Activated CD8-positive, alpha-beta T cell treated with anti-CD3 and anti-CD28 coated beads, Interleukin-2, amount 10 ng/mL, durations not matched to agents 7 days and 5 days (primary cell): ENCODE results near the gene SNRPB2. TPM values are rescaled to one million over a fixed set of nuclear protein-coding genes. Genes with fewer than 3 reads are reported as not detected.

Source experiments
- ATAC-seq: fragments of 150-1000 bp; cut with Tn5 transposase; one replicate; pipeline ENCODE4 v1.10.0; 2021; ENCODE audit warnings: moderate library complexity
- CTCF ChIA-PET: fragments of 350-600 bp; sonication (Branson Sonifier 250); formaldehyde crosslinking; loops from one replicate; lab custom pipeline; 2021; ENCODE audit warnings: antibody characterized with exemption; lab: Charles Lee
- POLR2A ChIA-PET: fragments of 350-600 bp; sonication (Branson Sonifier 250); formaldehyde crosslinking; loops from one replicate; lab custom pipeline; 2021; ENCODE audit warnings: antibody characterized with exemption; lab: Charles Lee
- DNase-seq: peaks from one replicate; pipeline ENCODE4 v3.0.0-alpha.2; 2020
- H3K27ac Mint-ChIP-seq: one replicate; pipeline ENCODE4 v1.8.0; 2021; ENCODE audit warnings: mild to moderate bottlenecking, mixed read lengths
- H3K27me3 Mint-ChIP-seq: one replicate; pipeline ENCODE4 v1.8.0; 2021; ENCODE audit warnings: low read depth, mixed read lengths
- H3K36me3 Mint-ChIP-seq: one replicate; pipeline ENCODE4 v1.8.0; 2021; ENCODE audit warnings: low read depth, mixed read lengths
- H3K4me1 Mint-ChIP-seq: one replicate; pipeline ENCODE4 v1.8.0; 2021; ENCODE audit warnings: low read depth, mixed read lengths
- H3K4me3 Mint-ChIP-seq: one replicate; pipeline ENCODE4 v1.8.0; 2021; ENCODE audit warnings: mild to moderate bottlenecking, mixed read lengths
- H3K9me3 Mint-ChIP-seq: one replicate; pipeline ENCODE4 v1.8.0; 2022; ENCODE audit warnings: mixed read lengths; ENCODE audit not compliant: insufficient read depth
- total RNA-seq, 2 experiments: library from RNA; stranded (reverse); gene quantifications; one replicate each; pipeline ENCODE4 v1.2.3, GENCODE V29; 2021

Gene SNRPB2
- total RNA-seq, 2 experiments from 2014 or later = 91.2 to 100 TPM

DNA sequence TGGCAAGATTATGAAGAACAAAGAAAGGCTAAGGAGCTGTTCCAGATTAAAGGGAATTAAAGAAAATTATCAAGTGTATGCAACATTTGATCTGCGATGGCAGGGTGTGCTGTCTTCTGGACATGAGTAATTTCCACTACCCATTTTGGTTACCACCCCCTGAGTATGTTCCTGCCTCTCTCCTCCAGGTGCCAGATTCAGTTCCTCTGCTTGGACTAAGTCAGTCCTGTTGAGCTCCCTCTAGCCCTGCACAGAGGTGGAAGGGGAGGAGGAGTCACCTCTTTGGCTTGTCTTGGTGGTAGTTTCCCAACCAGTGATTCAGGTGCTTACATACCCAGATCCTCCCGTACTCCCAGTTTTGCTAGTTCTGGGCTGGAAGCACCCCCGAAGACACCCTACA is 22.2 kb upstream of the SNRPB2 start:
- peaks cover 12% of the 10 kb centered on the region for H3K9me3 Mint-ChIP-seq
- DNase-seq (no peak), ATAC-seq (no peak)
- no peak overlapping the region for H3K4me3 Mint-ChIP-seq
- peaks cover 15% of the 10 kb centered on the region for H3K36me3 Mint-ChIP-seq
- H3K4me1 Mint-ChIP-seq = peaks cover 34% of the 10 kb centered on the region
- POLR2A ChIA-PET = no interaction called here
- peaks cover 30% of the 10 kb centered on the region for H3K27me3 Mint-ChIP-seq
- no peak overlapping the region for H3K27ac Mint-ChIP-seq
- CTCF ChIA-PET = no interaction called here

GRCh38 chr20:16708602-16709001 is 21.2 kb upstream of the SNRPB2 start:
- Mint-ChIP-seq H3K4me1 (peaks cover 34% of the 10 kb centered on the region), H3K27ac (no peak overlapping the region), H3K27me3 (peaks cover 38% of the 10 kb centered on the region), H3K36me3 (peaks cover 15% of the 10 kb centered on the region), H3K4me3 (peak overlapping the region; percentile 42), H3K9me3 (peaks cover 12% of the 10 kb centered on the region)
- DNase-seq (no peak), ATAC-seq (peak; percentile 32)
- CTCF ChIA-PET = interaction anchor here (1.4 to 1.5 kb wide), 2 partner anchors 11 to 15 kb away, joined by 3 read pairs; no protein-coding TSS in a partner anchor
- POLR2A ChIA-PET = no interaction called here

GRCh38 chr20:16709017-16709416 is 20.8 kb upstream of the SNRPB2 start:
- H3K36me3 Mint-ChIP-seq = peaks cover 15% of the 10 kb centered on the region
- H3K4me1 Mint-ChIP-seq = peaks cover 34% of the 10 kb centered on the region
- POLR2A ChIA-PET = no interaction called here
- CTCF ChIA-PET = interaction anchor here (1.4 to 1.5 kb wide), 2 partner anchors 11 to 14 kb away, joined by 3 read pairs; no protein-coding TSS in a partner anchor
- peaks cover 41% of the 10 kb centered on the region for H3K27me3 Mint-ChIP-seq
- DNase-seq = peak; percentile 73
- H3K27ac Mint-ChIP-seq = peak overlapping the region; percentile 69
- ATAC-seq = peak; percentile 97
- peaks cover 12% of the 10 kb centered on the region for H3K9me3 Mint-ChIP-seq
- H3K4me3 Mint-ChIP-seq = peak overlapping the region; percentile 42

DNA sequence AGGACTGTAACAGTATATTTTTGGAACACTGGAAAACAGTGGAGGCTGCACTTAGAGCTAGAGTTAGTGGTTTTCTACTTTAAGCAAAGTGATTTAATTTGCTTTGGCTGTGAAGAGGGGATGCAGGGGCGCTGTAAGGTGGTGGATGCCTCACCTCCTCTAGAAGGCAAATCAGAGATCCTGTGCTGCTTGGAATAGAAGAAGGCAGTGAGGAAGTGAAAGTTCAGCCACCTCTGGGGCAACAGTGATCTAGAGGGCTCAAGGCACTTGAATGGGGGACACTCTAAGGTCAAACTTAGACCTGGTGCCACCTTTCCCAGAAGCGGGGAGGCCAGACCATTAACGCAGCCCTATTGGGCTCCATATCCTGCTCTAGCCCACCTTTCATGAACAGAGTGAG is 19.0 kb upstream of the SNRPB2 start:
- ChIA-PET CTCF (no interaction called here), POLR2A (no interaction called here)
- peaks cover 43% of the 10 kb centered on the region for H3K27me3 Mint-ChIP-seq
- H3K36me3 Mint-ChIP-seq = peaks cover 11% of the 10 kb centered on the region
- DNase-seq (no peak), ATAC-seq (no peak)
- H3K27ac Mint-ChIP-seq = no peak overlapping the region
- H3K4me1 Mint-ChIP-seq = peaks cover 34% of the 10 kb centered on the region
- H3K9me3 Mint-ChIP-seq = peaks cover 12% of the 10 kb centered on the region
- no peak overlapping the region for H3K4me3 Mint-ChIP-seq

- ATAC-seq = no peak
- peaks cover 6% of the 10 kb centered on the region for H3K9me3 Mint-ChIP-seq
- ChIA-PET CTCF (no interaction called here), POLR2A (no interaction called here)
- H3K27ac Mint-ChIP-seq = no peak overlapping the region
- H3K27me3 Mint-ChIP-seq = peaks cover 46% of the 10 kb centered on the region
- H3K4me3 Mint-ChIP-seq = no peak overlapping the region
- no peak for DNase-seq
- H3K4me1 Mint-ChIP-seq = peaks cover 34% of the 10 kb centered on the region
- peaks cover 7% of the 10 kb centered on the region for H3K36me3 Mint-ChIP-seq
Observed at GRCh38 chr20:16711661-16712258, 18.1 kb upstream of the SNRPB2 start.

GRCh38 chr20:16712511-16712947 is 17.3 kb upstream of the SNRPB2 start:
- Mint-ChIP-seq H3K36me3 (peaks cover 7% of the 10 kb centered on the region), H3K27ac (no peak overlapping the region), H3K4me1 (peaks cover 34% of the 10 kb centered on the region), H3K9me3 (peaks cover 5% of the 10 kb centered on the region), H3K4me3 (no peak overlapping the region), H3K27me3 (peaks cover 47% of the 10 kb centered on the region)
- ATAC-seq (no peak), DNase-seq (no peak)
- ChIA-PET POLR2A (no interaction called here), CTCF (no interaction called here)

GRCh38 chr20:16713066-16713465 is 16.8 kb upstream of the SNRPB2 start:
- no peak overlapping the region for H3K4me3 Mint-ChIP-seq
- H3K36me3 Mint-ChIP-seq = peaks cover 6% of the 10 kb centered on the region
- no peak overlapping the region for H3K27ac Mint-ChIP-seq
- CTCF ChIA-PET = interaction anchor here (1.5 to 2.0 kb wide), 2 partner anchors 10 to 48 kb away, joined by 3 to 6 read pairs; no protein-coding TSS in a partner anchor
- ATAC-seq = no peak
- H3K9me3 Mint-ChIP-seq = peaks cover under 1% of the 10 kb centered on the region
- peaks cover 29% of the 10 kb centered on the region for H3K4me1 Mint-ChIP-seq
- DNase-seq = no peak
- POLR2A ChIA-PET = no interaction called here
- peaks cover 44% of the 10 kb centered on the region for H3K27me3 Mint-ChIP-seq

DNA sequence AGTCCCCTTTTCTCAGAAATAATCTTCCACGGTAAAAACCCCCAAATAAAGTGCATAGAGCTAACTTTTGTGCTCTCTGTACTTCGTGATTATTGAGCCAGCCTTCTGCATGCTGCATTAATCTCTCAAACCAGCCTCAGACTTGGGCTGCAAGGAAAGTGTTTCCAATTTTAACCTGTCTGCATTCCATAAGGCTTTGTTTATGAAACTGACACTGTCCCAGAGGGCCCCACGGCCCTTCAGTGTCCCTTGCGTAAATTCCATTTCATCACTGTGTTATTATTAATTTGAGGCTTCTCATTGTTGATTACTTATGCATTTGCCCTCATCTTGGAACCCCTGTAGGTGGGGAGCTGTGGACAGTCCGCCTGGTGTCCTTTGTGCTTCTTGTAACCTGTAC is 15.6 kb upstream of the SNRPB2 start:
- Mint-ChIP-seq H3K27ac (no peak overlapping the region), H3K4me1 (peaks cover 17% of the 10 kb centered on the region), H3K36me3 (peaks cover 3% of the 10 kb centered on the region), H3K9me3 (no peaks in the 10 kb centered on the region), H3K4me3 (no peak overlapping the region), H3K27me3 (peaks cover 50% of the 10 kb centered on the region)
- no peak for ATAC-seq
- DNase-seq = no peak
- ChIA-PET POLR2A (no interaction called here), CTCF (interaction anchor here (1.5 to 2.0 kb wide), 2 partner anchors 9 to 47 kb away, joined by 3 to 6 read pairs; no protein-coding TSS in a partner anchor)

GRCh38 chr20:16714751-16715150 is 15.1 kb upstream of the SNRPB2 start:
- no peak overlapping the region for H3K4me3 Mint-ChIP-seq
- H3K4me1 Mint-ChIP-seq = peaks cover 12% of the 10 kb centered on the region
- peaks cover 51% of the 10 kb centered on the region for H3K27me3 Mint-ChIP-seq
- H3K27ac Mint-ChIP-seq = no peak overlapping the region
- H3K9me3 Mint-ChIP-seq = no peaks in the 10 kb centered on the region
- CTCF ChIA-PET = interaction anchor here (2.0 kb wide), 1 partner anchor 9 kb away, joined by 6 read pairs; no protein-coding TSS in a partner anchor
- POLR2A ChIA-PET = no interaction called here
- H3K36me3 Mint-ChIP-seq = no peaks in the 10 kb centered on the region
- DNase-seq = no peak
- no peak for ATAC-seq

- Mint-ChIP-seq H3K36me3 (no peaks in the 10 kb centered on the region), H3K4me3 (no peak overlapping the region), H3K9me3 (no peaks in the 10 kb centered on the region), H3K4me1 (no peaks in the 10 kb centered on the region), H3K27me3 (peaks cover 60% of the 10 kb centered on the region), H3K27ac (no peak overlapping the region)
- ChIA-PET CTCF (no interaction called here), POLR2A (no interaction called here)
- ATAC-seq (no peak), DNase-seq (no peak)
Observed at GRCh38 chr20:16719421-16719820, 10.4 kb upstream of the SNRPB2 start.

GRCh38 chr20:16729080-16729479 is 746 bp upstream of the SNRPB2 start:
- ChIA-PET CTCF (interaction anchor here (1.6 kb wide), 1 partner anchor 13 kb away, joined by 5 read pairs; no protein-coding TSS in a partner anchor), POLR2A (no interaction called here)
- H3K9me3 Mint-ChIP-seq = no peaks in the 10 kb centered on the region
- H3K36me3 Mint-ChIP-seq = peaks cover 46% of the 10 kb centered on the region
- H3K4me1 Mint-ChIP-seq = peaks cover 41% of the 10 kb centered on the region
- H3K27ac Mint-ChIP-seq = peak overlapping the region; percentile 100
- H3K27me3 Mint-ChIP-seq = peaks cover 15% of the 10 kb centered on the region
- peak overlapping the region; percentile 99 for H3K4me3 Mint-ChIP-seq
- ATAC-seq = no peak
- DNase-seq = no peak

DNA sequence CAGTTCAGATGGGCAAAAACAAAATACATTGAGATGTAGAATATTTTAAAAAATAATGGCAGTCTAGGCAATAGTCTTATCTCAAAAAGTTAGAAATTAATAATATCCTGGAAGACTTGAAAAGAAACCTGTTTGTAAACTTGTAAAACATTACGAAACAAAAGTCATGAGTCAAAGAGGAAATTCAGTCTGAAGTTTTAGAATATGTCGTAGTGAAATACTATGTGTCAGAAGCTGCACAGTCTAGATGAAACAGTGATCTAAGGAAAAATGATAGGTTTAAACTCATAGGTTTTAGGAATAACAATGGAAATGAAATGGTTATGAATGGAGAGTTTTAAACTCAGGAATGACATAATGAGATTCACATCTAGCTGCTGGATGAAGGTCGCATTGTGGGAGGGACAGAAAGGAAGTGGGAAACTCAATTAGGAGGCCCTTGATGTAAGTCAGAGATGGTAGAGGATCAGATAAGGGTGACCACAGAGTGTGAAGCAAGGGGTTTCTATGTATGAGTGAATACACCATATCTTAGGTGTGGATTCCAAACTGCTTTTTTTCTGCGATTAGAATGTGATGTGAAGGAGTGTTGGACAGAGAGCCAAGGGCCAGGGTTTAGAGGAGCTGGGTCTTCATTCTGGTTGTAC is 2.8 kb downstream of the SNRPB2 start:
- peak overlapping the region; percentile 12 for H3K4me3 Mint-ChIP-seq
- CTCF ChIA-PET = no interaction called here
- DNase-seq (peak; percentile 54), ATAC-seq (peak; percentile 58)
- H3K4me1 Mint-ChIP-seq = peaks cover 61% of the 10 kb centered on the region
- H3K27me3 Mint-ChIP-seq = peaks cover 3% of the 10 kb centered on the region
- H3K27ac Mint-ChIP-seq = peak overlapping the region; percentile 70
- peaks cover 74% of the 10 kb centered on the region for H3K36me3 Mint-ChIP-seq
- H3K9me3 Mint-ChIP-seq = no peaks in the 10 kb centered on the region
- POLR2A ChIA-PET = no interaction called here
